ENCODE results near the gene RPL18A.
"Not testable (repeated sequence)": the region's sequence is repeated elsewhere in the genome, so short reads cannot be mapped to it uniquely, and the experiment has no call there.

Gene RPL18A

GRCh38 chr19:17866964-17867486 is 7.3 kb downstream of the RPL18A start:
- no peak for DNase-seq

- no peak for DNase-seq
Measured at GRCh38 chr19:17868669-17869068, 9.0 kb downstream of the RPL18A start.

- DNase-seq: no peak
Measured at GRCh38 chr19:17869114-17869608, 9.5 kb downstream of the RPL18A start.

GRCh38 chr19:17871032-17871877 is 11.5 kb downstream of the RPL18A start:
- no peak for DNase-seq

- no peak for DNase-seq
Measured at GRCh38 chr19:17871878-17872250, 12.2 kb downstream of the RPL18A start, which contains the start of gene SLC5A5. Gene SLC5A5 (plus strand): TSS chr19:17871945. CDS start chr19:17872320, 375 bp downstream.

- DNase-seq: no peak
Measured at GRCh38 chr19:17872251-17873001, 12.7 kb downstream of the RPL18A start.

- no peak for DNase-seq
Measured at GRCh38 chr19:17873786-17874757, 14.4 kb downstream of the RPL18A start.

- DNase-seq: no peak
Measured at GRCh38 chr19:17874758-17875135, 15.0 kb downstream of the RPL18A start.

GRCh38 chr19:17877696-17878095 is 18.0 kb downstream of the RPL18A start:
- DNase-seq: no peak

- no peak for DNase-seq
Measured at GRCh38 chr19:17879466-17879865, 19.8 kb downstream of the RPL18A start.

GRCh38 chr19:17881701-17882100 is 22.0 kb downstream of the RPL18A start:
- no peak for DNase-seq

- no peak for DNase-seq
Measured at GRCh38 chr19:17883627-17884410, 24.1 kb downstream of the RPL18A start.

- no peak for DNase-seq
Measured at GRCh38 chr19:17886515-17886914, 26.8 kb downstream of the RPL18A start.

GRCh38 chr19:17887221-17887620 is 27.5 kb downstream of the RPL18A start:
- not testable (repeated sequence) for DNase-seq

- DNase-seq: no peak
Measured at GRCh38 chr19:17888260-17888659, 28.6 kb downstream of the RPL18A start.

- DNase-seq: no peak
Measured at GRCh38 chr19:17889609-17890214, 30.0 kb downstream of the RPL18A start.

- DNase-seq: no peak
Measured at GRCh38 chr19:17893766-17894165, 34.1 kb downstream of the RPL18A start.

- no peak for DNase-seq
Measured at GRCh38 chr19:17902701-17903100, 43.0 kb downstream of the RPL18A start.

- no peak for DNase-seq
Measured at GRCh38 chr19:17908244-17908643, 48.5 kb downstream of the RPL18A start.

GRCh38 chr19:17909003-17909732 is 49.5 kb downstream of the RPL18A start:
- DNase-seq: no peak

All from NCI-H2029 treated with DMSO at 0.1 percent for 48 hours (cell line).